Epithelial cell of proximal tubule (primary cell): ENCODE results near the gene AGRN. TPM values are rescaled to one million over a fixed set of nuclear protein-coding genes. Genes with fewer than 3 reads are reported as not detected.
"Not testable (repeated sequence)": the region's sequence is repeated elsewhere in the genome, so short reads cannot be mapped to it uniquely, and the experiment has no call there.

ENCODE experiments used
- DNase-seq: peaks from one replicate; pipeline ENCODE4 v3.0.0-alpha.2; 2011; ENCODE audit warnings: low read depth
- H3K4me3 ChIP-seq: 2 replicates; pipeline ENCODE4 v1.5.1; 2011; ENCODE audit warnings: low read depth, mild to moderate bottlenecking, low read length
- CTCF ChIP-seq: conservative IDR thresholded peaks from 2 replicates; pipeline ENCODE4 v1.5.1; 2012; ENCODE audit warnings: low read depth, mild to moderate bottlenecking, low read length
- total RNA-seq: library from RNA; depleted of rRNA; stranded (reverse); fragments of >200 nt; gene quantifications from 2 replicates; pipeline ENCODE4 v1.2.3, GENCODE V29; 2015

Gene AGRN
- total RNA-seq, 1 donor from 2014 or later: 462 TPM

DNA sequence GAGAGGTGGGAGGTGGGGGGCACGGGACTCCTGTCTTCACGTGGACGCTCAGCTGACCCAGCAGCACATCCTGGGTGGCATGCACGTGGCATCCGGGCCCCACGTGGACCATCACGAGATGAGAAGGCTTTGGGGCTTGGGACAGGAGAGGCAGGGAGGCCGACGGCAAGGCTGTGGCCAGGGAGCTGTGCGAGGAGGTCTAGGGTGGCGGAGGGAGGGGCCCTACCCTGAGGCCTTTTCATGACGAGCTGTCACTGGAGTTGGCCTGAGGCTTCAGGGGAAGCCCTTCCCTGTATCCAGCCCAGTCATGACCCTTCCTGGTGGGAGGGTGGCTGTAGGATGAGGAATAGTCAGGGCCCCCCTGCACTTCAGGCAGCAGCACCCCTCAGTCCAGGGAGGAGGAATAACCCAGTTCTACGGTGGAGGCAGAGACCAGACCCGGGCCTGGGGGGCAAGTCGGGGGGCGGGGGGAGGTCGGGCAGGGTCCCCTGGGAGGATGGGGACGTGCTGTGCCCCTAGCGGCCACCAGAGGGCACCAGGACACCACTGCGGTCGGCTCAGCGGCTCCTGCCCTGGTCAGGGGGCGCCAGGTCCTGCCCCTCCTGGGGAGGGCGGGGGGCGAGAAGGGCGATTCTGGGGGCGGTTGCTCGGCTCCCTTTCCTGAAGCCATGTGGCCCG lies 36.0 kb upstream of the AGRN start:
- H3K4me3 ChIP-seq: peak overlapping the region; percentile 14
- peak; percentile 65 for TF ChIP-seq CTCF
- DNase-seq: no peak

- no peak for TF ChIP-seq CTCF
- H3K4me3 ChIP-seq: peak overlapping the region; percentile 14
- DNase-seq: no peak
Measured at GRCh38 chr1:984476-984814, 35.5 kb upstream of the AGRN start.

GRCh38 chr1:985126-985525 lies 34.8 kb upstream of the AGRN start:
- TF ChIP-seq CTCF: no peak
- no peak overlapping the region for H3K4me3 ChIP-seq
- no peak for DNase-seq

- not testable (repeated sequence) for H3K4me3 ChIP-seq, DNase-seq
Measured at GRCh38 chr1:988061-988460, 31.9 kb upstream of the AGRN start.

GRCh38 chr1:991275-991674 lies 28.6 kb upstream of the AGRN start:
- not testable (repeated sequence) for H3K4me3 ChIP-seq, DNase-seq

- no peak for DNase-seq
- H3K4me3 ChIP-seq: no peak overlapping the region
- no peak for TF ChIP-seq CTCF
Measured at GRCh38 chr1:991895-992294, 28.0 kb upstream of the AGRN start.

DNA sequence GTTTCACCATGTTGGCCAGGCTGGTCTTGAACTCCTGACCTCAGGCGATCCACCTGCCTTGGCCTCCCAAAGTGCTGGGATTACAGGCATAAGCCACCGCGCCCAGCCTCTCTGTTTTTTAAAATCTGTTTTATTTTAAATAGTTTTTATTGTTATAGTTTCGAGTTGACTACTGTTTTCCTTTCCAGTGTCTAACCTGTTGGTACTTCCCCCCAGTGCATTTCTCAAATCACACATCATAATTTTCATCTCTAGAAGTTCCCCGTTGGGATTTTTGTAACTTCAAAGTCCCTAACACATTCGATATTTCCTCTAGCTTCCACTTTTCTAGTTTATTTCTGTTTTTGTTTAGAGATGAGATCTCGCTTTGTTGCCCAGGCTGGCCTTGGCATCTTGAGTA lies 27.6 kb upstream of the AGRN start:
- H3K4me3 ChIP-seq: no peak overlapping the region
- TF ChIP-seq CTCF: no peak
- no peak for DNase-seq

- TF ChIP-seq CTCF: no peak
- DNase-seq: no peak
- no peak overlapping the region for H3K4me3 ChIP-seq
Measured at GRCh38 chr1:993379-993995, 26.4 kb upstream of the AGRN start.

DNA sequence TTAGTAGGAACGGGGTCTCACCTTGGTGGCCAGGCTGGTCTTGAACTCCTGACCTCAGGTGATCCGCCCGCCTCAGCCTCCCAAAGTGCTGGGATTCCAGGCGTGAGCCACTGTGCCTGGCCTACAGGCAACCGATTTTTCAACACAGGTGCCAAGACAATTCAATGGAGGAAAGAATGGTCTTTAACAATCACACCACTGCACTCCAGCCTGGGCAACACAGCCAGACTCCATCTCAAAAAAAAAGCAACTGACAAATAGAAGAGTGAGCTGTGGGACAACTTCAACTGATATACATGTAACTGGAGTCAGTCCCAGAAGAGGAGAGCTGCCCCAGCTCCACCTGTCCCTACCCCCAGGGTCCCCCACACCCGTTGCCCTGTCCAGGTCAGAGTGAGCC lies 25.4 kb upstream of the AGRN start:
- DNase-seq, H3K4me3 ChIP-seq: not testable (repeated sequence)
